ENCODE measurements around the gene ARF3.

- TF ChIP-seq EZH2phosphoT487 (IDR thresholded peaks at IDR 0.05; ENCODE audit: insufficient read depth, low read depth) (no peak), EZH2 (IDR thresholded peaks at IDR 0.05; ENCODE audit: insufficient read depth, poor library complexity, severe bottlenecking) (no peak)
Measured at GRCh38 chr12:48999371-49000131, 42.3 kb upstream of the ARF3 start, which contains the start of gene DDN.

Measured in GM23248 (cell line).